Measurements from ENCODE around the gene ZNF441. TPM values are rescaled to one million over a fixed set of nuclear protein-coding genes. Genes with fewer than 3 reads are reported as not detected.

The ZNF441 gene
- total RNA-seq, 2 donors from 2014 or later: 3.5 to 3.8 TPM

- Histone ChIP-seq H3K9ac (ENCODE audit: low read depth in 2 of 2, low read length in 2 of 2) (no peak overlapping the region), H3K4me1 (peaks cover 5% of the 10 kb centered on the region), H3K27me3 (no peaks in the 10 kb centered on the region), H3K4me3 (no peak overlapping the region), H3K36me3 (no peaks in the 10 kb centered on the region), H3K27ac (no peak overlapping the region), H3K9me3 (no peaks in the 10 kb centered on the region)
- peak; percentile 31 for DNase-seq
- intact Hi-C loops (cut with DNase I): no loop called here
- TF ChIP-seq CTCF (IDR thresholded peaks at IDR 0.05): no peak
Observed at GRCh38 chr19:11736696-11737095, 30.1 kb upstream of the ZNF441 start.

DNA sequence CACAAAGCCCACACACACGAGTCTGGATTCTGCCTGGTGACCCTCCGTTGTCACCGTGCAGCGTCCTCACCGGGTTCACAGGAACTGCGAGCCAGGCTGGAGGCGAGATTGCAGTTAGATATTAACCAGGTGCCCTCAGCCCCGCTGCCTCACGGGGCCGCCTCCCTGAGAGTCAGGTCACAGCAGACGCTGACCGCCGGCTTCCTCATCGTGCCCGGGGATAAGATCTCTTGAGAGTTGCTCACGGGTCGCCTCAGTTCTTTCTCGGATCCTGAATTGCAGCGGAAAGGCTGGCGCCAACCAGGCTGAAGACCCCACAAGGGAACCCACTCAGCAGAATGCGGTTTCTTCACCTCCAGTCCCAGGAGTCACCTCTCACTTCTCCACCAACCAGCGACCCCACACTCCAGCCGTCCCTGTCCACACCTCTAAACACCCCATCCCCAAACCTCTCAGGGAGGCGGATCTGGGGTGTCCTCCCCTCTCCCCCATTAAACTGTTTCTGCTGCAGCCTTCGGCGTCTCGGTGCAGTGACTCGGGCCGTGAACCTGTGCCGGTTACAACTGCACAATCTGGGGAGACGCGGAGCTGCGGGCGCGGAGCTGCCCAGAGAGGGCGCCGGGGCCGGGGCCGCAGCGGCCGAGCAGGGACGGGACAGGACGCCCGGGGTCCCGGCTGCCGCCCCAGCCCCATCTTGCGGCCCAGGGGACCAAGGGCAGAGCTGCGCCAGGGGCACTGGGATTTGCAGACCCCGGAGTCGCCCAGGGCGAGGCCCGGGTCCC lies 28.6 kb upstream of the ZNF441 start:
- Histone ChIP-seq H3K9me3 (no peaks in the 10 kb centered on the region), H3K27me3 (no peaks in the 10 kb centered on the region), H3K36me3 (no peaks in the 10 kb centered on the region), H3K4me3 (peak overlapping the region; percentile 98), H3K27ac (peak overlapping the region; percentile 91), H3K4me1 (peaks cover 5% of the 10 kb centered on the region), H3K9ac (ENCODE audit: low read depth in 2 of 2, low read length in 2 of 2) (peak overlapping the region; percentile 89 to 93)
- intact Hi-C loops (cut with DNase I): no loop called here
- DNase-seq: peak; percentile 89
- TF ChIP-seq CTCF (IDR thresholded peaks at IDR 0.05): no peak

DNA sequence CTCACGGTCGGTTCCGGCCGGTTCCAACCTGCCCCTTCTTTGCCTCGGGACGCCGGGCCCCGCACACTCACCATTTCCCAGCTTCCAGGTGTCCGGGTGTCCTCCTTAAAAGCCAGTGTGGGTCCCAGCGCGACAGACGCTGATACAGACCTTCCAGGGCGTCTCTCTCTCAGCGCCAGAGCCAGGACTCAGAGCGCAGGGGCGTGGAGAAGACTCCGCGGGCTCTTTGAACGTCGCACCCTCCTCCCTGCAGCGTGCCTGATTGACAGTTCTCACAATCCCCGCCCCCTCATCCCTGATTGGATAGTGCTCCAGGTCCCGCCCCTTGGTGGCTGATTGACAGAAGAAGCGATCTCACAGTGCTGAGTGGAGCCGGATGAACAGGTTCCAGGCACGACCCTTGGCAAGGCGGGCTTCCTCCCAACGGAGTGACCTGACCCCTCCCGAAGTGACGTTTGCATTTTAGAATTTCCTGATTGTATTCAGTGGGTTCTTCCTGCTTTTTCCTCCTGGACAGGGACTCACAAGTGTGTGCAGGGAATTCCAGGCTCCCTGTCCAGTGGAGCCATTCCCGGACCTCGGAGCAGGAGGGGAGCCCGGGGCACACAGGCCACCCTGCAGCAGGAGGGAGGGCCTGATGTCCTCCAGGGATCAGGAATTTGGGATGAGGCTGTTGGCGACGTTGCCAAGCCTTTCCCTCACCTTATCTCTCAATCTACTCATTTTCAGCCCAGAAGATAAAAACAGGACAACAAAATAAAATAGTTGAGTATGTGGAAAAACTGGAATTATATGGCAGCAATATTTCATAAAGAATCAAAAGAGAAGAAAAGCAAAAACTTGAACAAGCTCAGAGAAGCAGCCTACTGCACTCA lies 27.8 kb upstream of the ZNF441 start, which contains the start of gene ZNF823:
Gene ZNF823, minus strand, starts transcription at position 201 of the 875 bp plus-strand sequence. Its CDS starts 127 bp downstream, at position 74.
- Histone ChIP-seq H3K9ac (ENCODE audit: low read depth in 2 of 2, low read length in 2 of 2) (peak within 1 kb of the TSS; percentile 89 to 93), H3K4me1 (peaks cover 5% of the 10 kb centered on the region), H3K9me3 (no peaks in the 10 kb centered on the region), H3K36me3 (no peaks in the 10 kb centered on the region), H3K27me3 (no peaks in the 10 kb centered on the region), H3K27ac (peak within 1 kb of the TSS; percentile 91), H3K4me3 (peak within 1 kb of the TSS; percentile 98)
- intact Hi-C loops (cut with DNase I): no loop called here
- no peak for TF ChIP-seq CTCF (IDR thresholded peaks at IDR 0.05)
- peak; percentile 100 for DNase-seq

DNA sequence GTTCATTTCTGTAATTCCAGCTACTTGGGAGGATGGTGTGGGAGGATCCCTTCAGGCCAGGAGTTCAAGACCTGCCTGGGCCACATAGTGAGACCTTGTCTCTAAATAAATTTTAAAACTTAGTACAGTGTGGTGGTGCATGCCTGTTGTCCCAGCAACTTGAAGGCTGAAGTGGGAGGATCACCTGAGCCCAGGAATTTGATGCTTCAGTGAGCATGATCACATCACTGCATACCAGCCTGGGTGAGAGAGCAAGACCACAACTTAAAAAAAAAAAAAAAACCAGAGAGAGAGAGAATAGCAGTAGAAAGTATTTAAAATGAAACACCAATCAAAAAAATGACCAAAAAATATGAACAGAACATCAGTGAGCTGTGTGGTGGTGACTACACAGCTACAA lies 20.9 kb upstream of the ZNF441 start:
- no peak for TF ChIP-seq CTCF (IDR thresholded peaks at IDR 0.05)
- no peaks in the 10 kb centered on the region for H3K36me3 ChIP-seq
- no peak overlapping the region for H3K27ac ChIP-seq
- H3K9ac ChIP-seq (ENCODE audit: low read depth in 2 of 2, low read length in 2 of 2): no peak overlapping the region
- no peak overlapping the region for H3K4me3 ChIP-seq
- no peaks in the 10 kb centered on the region for H3K27me3 ChIP-seq
- intact Hi-C loops (cut with DNase I): no loop called here
- no peak for DNase-seq
- H3K9me3 ChIP-seq: no peaks in the 10 kb centered on the region
- no peaks in the 10 kb centered on the region for H3K4me1 ChIP-seq

GRCh38 chr19:11747277-11747676 lies 19.5 kb upstream of the ZNF441 start:
- Histone ChIP-seq H3K9me3 (no peaks in the 10 kb centered on the region), H3K4me1 (no peaks in the 10 kb centered on the region), H3K4me3 (no peak overlapping the region), H3K9ac (ENCODE audit: low read depth in 2 of 2, low read length in 2 of 2) (no peak overlapping the region), H3K27me3 (no peaks in the 10 kb centered on the region), H3K27ac (no peak overlapping the region), H3K36me3 (no peaks in the 10 kb centered on the region)
- no peak for DNase-seq
- intact Hi-C loops (cut with DNase I): no loop called here
- TF ChIP-seq CTCF (IDR thresholded peaks at IDR 0.05): no peak

All from colonic mucosa (tissue), 4 donors.